Esophagus muscularis mucosa (tissue), 4 donors: ENCODE measurements around the gene TBC1D26.
"Not testable (repeated sequence)": the region's sequence is repeated elsewhere in the genome, so short reads cannot be mapped to it uniquely, and the experiment has no call there.

ENCODE experiments used
- CTCF ChIP-seq, 3 experiments: fragments of 200-600 bp in 2 of 3; fragments of 450-650 bp in 1 of 3; sonication (generic) in 2 of 3; IDR thresholded peaks; one replicate each; pipeline ENCODE4 v1.5.1; 2017 to 2019; ENCODE audit warnings: antibody characterized with exemption in 3 of 3, mild to moderate bottlenecking in 2 of 3, moderate library complexity in 1 of 3
- EP300 ChIP-seq: sonication (generic); formaldehyde crosslinking; IDR thresholded peaks from one replicate; pipeline ENCODE4 v1.6.1; 2017; ENCODE audit warnings: antibody characterized with exemption
- POLR2A ChIP-seq: fragments of 450-650 bp; IDR thresholded peaks from one replicate; pipeline ENCODE4 v1.6.1; 2017; ENCODE audit warnings: antibody characterized with exemption, moderate library complexity, mild to moderate bottlenecking, low read depth
- POLR2AphosphoS5 ChIP-seq, 2 donors: sonication (generic); formaldehyde crosslinking; IDR thresholded peaks; one replicate each; pipeline ENCODE4 v1.6.1; 2017; ENCODE audit warnings: antibody characterized with exemption in 2 of 2

GRCh38 chr17:15787363-15788075, 55.4 kb downstream of the TBC1D26 start:
- TF ChIP-seq CTCF (IDR thresholded peaks at IDR 0.05); POLR2A; POLR2AphosphoS5 (IDR thresholded peaks at IDR 0.05); EP300: not testable (repeated sequence)
